Sigmoid colon (tissue), 4 donors: ENCODE results near the gene PFDN1.

Source experiments
- CTCF ChIP-seq, 4 experiments: fragments of 450-650 bp in 3 of 4; fragments of 200-600 bp in 1 of 4; IDR thresholded peaks; one replicate each; pipeline ENCODE4 v1.5.1; 2016 to 2019; ENCODE audit warnings: antibody characterized with exemption in 4 of 4, mild to moderate bottlenecking in 3 of 4, moderate library complexity in 2 of 4
- EP300 ChIP-seq, 4 donors: sonication (generic); formaldehyde crosslinking; IDR thresholded peaks; one replicate each; pipeline ENCODE4 v1.6.1; 2017; ENCODE audit warnings: antibody characterized with exemption in 4 of 4
- POLR2A ChIP-seq, 2 donors: fragments of 450-650 bp; IDR thresholded peaks; one replicate each; pipeline ENCODE4 v1.6.1; 2016; ENCODE audit warnings: antibody characterized with exemption in 2 of 2, mild to moderate bottlenecking in 2 of 2, moderate library complexity in 2 of 2
- POLR2AphosphoS5 ChIP-seq, 4 donors: sonication (generic); formaldehyde crosslinking; IDR thresholded peaks; one replicate each; pipeline ENCODE4 v1.6.1; 2017; ENCODE audit warnings: antibody characterized with exemption in 4 of 4

GRCh38 chr5:140253985-140254384 is 48.9 kb downstream of the PFDN1 start:
- TF ChIP-seq CTCF (IDR thresholded peaks at IDR 0.05) (no peak), POLR2AphosphoS5 (IDR thresholded peaks at IDR 0.05) (no peak), EP300 (IDR thresholded peaks at IDR 0.05) (no peak), POLR2A (IDR thresholded peaks at IDR 0.05) (no peak)
